B cell (primary cell): ENCODE data around the gene FUCA1. TPM values are rescaled to one million over a fixed set of nuclear protein-coding genes. Genes with fewer than 3 reads are reported as not detected.
A peak's percentile ranks its signal among the peaks of the same experiment; 100 is the strongest.

Experiments
- ATAC-seq: fragments of 200-7000 bp; cut with Tn5 transposase; one replicate; pipeline ENCODE4 v1.10.0; 2021; ENCODE audit warnings: low read depth, mild to moderate bottlenecking, moderate number of reproducible peaks, moderate library complexity
- CTCF ChIA-PET: fragments of 350-600 bp; sonication (Branson Sonifier 250); formaldehyde crosslinking; loops from one replicate; lab custom pipeline; 2021; ENCODE audit warnings: antibody characterized with exemption, inconsistent platforms; lab: Charles Lee
- POLR2A ChIA-PET: fragments of 350-600 bp; sonication (Branson Sonifier 250); formaldehyde crosslinking; loops from one replicate; lab custom pipeline; 2021; ENCODE audit warnings: antibody characterized with exemption; lab: Charles Lee
- DNase-seq: peaks from one replicate; pipeline ENCODE4 v3.0.0; 2013
- H2AFZ ChIP-seq: 2 replicates; pipeline ENCODE4 v1.6.1; 2012; ENCODE audit warnings: mild to moderate bottlenecking, low read depth, low read length; ENCODE audit not compliant: insufficient read depth, poor library complexity, severe bottlenecking
- H3K27ac ChIP-seq, 2 donors: 1 replicate in 1 of 2; 2 replicates in 1 of 2; pipeline ENCODE4 v1.5.1; 2012 to 2013; ENCODE audit warnings: low read length in 2 of 2, mild to moderate bottlenecking in 2 of 2, moderate library complexity in 1 of 2
- H3K27me3 ChIP-seq, 4 experiments: fragments of 200-600 bp in 1 of 4; sonication (generic) in 1 of 4; replicated peaks in 1 of 4; 1 replicate in 2 of 4; 2 replicates in 2 of 4; pipeline versions ENCODE4 v1.6.1 to v1.7.0; 2013 to 2016; ENCODE audit warnings: low read length in 3 of 4, mild to moderate bottlenecking in 2 of 4, mixed read lengths in 1 of 4, moderate library complexity in 1 of 4; ENCODE audit not compliant: insufficient read depth in 4 of 4, control insufficient read depth in 3 of 4; ENCODE audit errors: control extremely low read depth in 1 of 4
- H3K36me3 ChIP-seq, 2 experiments: replicated peaks in 1 of 2; 1 replicate in 1 of 2; 2 replicates in 1 of 2; pipeline versions ENCODE4 v1.6.1 to v1.7.1; 2013; ENCODE audit warnings: low read length in 1 of 2; ENCODE audit not compliant: insufficient read depth in 2 of 2, control insufficient read depth in 1 of 2; ENCODE audit errors: control extremely low read depth in 1 of 2, extremely low read depth in 1 of 2
- H3K4me1 ChIP-seq, 2 donors: fragments of 200-600 bp in 1 of 2; sonication (generic) in 1 of 2; 1 replicate in 1 of 2; 2 replicates in 1 of 2; pipeline versions ENCODE4 v1.5.1 to v1.6.1; 2013 to 2017; ENCODE audit warnings: low read length in 2 of 2; ENCODE audit not compliant: control insufficient read depth in 2 of 2, insufficient read depth in 2 of 2
- H3K4me2 ChIP-seq: replicated peaks from 2 replicates; pipeline ENCODE3; 2012; ENCODE audit warnings: mild to moderate bottlenecking, low read depth, low read length; ENCODE audit not compliant: poor library complexity, severe bottlenecking
- H3K4me3 ChIP-seq, 5 experiments: fragments of 200-600 bp in 1 of 5; sonication (generic) in 1 of 5; 1 replicate in 3 of 5; 2 replicates in 2 of 5; pipeline versions ENCODE4 v1.5.1 to v1.7.0; 2011 to 2016; ENCODE audit warnings: low read length in 4 of 5, mild to moderate bottlenecking in 4 of 5, low read depth in 2 of 5, control low read depth in 1 of 5, moderate library complexity in 1 of 5; ENCODE audit not compliant: insufficient read depth in 1 of 5; ENCODE audit errors: control extremely low read depth in 1 of 5, extremely low read depth in 1 of 5
- H3K79me2 ChIP-seq: fragments of 200-600 bp; sonication (generic); one replicate; pipeline ENCODE4 v1.6.0; 2016; ENCODE audit warnings: low read length; ENCODE audit not compliant: control insufficient read depth, insufficient read depth
- H3K9ac ChIP-seq: fragments of 200-600 bp; sonication (generic); 2 replicates; pipeline ENCODE4 v1.6.1; 2017; ENCODE audit warnings: mild to moderate bottlenecking, low read length, moderate library complexity
- H3K9me3 ChIP-seq, 3 donors: one replicate each; pipeline versions ENCODE4 v1.6.1 to v1.7.1; 2013; ENCODE audit warnings: low read length in 2 of 3; ENCODE audit not compliant: control insufficient read depth in 2 of 3, insufficient read depth in 1 of 3; ENCODE audit errors: control extremely low read depth in 1 of 3
- H4K20me1 ChIP-seq: 2 replicates; pipeline ENCODE4 v1.6.0; 2012; ENCODE audit warnings: mild to moderate bottlenecking, low read length; ENCODE audit not compliant: insufficient read depth, control insufficient read depth, poor library complexity, severe bottlenecking
- H3K27ac Mint-ChIP-seq: one replicate; pipeline ENCODE4 v1.8.0; 2021; ENCODE audit warnings: mixed read lengths
- H3K27me3 Mint-ChIP-seq: one replicate; pipeline ENCODE4 v1.8.0; 2021; ENCODE audit warnings: mixed read lengths
- H3K4me1 Mint-ChIP-seq: one replicate; pipeline ENCODE4 v1.8.0; 2021; ENCODE audit warnings: mixed read lengths
- H3K4me3 Mint-ChIP-seq: one replicate; pipeline ENCODE4 v1.8.0; 2021; ENCODE audit warnings: mixed read lengths
- H3K9me3 Mint-ChIP-seq: one replicate; pipeline ENCODE4 v1.8.0; 2022; ENCODE audit warnings: mixed read lengths; ENCODE audit not compliant: insufficient read depth
- CTCF ChIP-seq: fragments of 200-600 bp; IDR thresholded peaks from one replicate; pipeline ENCODE4 v1.8.0; 2022; ENCODE audit warnings: antibody characterized with exemption, mild to moderate bottlenecking
- EZH2 ChIP-seq: IDR thresholded peaks from 2 replicates; pipeline ENCODE4 v1.6.1; 2012; ENCODE audit warnings: borderline replicate concordance, low read depth, mild to moderate bottlenecking, moderate library complexity, low read length; ENCODE audit not compliant: insufficient read depth, poor library complexity, severe bottlenecking
- WGBS: methylation state at CpG from one replicate; pipeline ENCODE4 v1.1.5; 2013; ENCODE audit warnings: missing lambda C conversion rate; ENCODE audit not compliant: insufficient coverage; 5-methylcytosine and 5-hydroxymethylcytosine counted together
- intact Hi-C: fragments of 100-400 bp; cut with micrococcal nuclease; formaldehyde crosslinking; loops from one replicate; pipeline ENCODE4 v1.10.0; 2022
- polyA plus RNA-seq: library from polyadenylated mRNA; depleted of rRNA; stranded (reverse); fragments of >200 nt; gene quantifications from 2 replicates; pipeline ENCODE4 v1.2.3, GENCODE V29; 2012
- total RNA-seq, 2 donors: library from RNA; stranded (reverse); fragments of 120-200 nt in 1 of 2; gene quantifications; 1 replicate in 1 of 2; 2 replicates in 1 of 2; pipeline versions ENCODE4 v1.2.3 to v1.2.4, GENCODE V29; 2013 to 2022

FUCA1 gene
- total and polyA plus RNA-seq, 2 donors (not counting 1 experiment from before 2014, with no cell fraction given), result 8.0 to 19.3 TPM

- WGBS, result 73% methylated on average over 10 of the region's 10 CpGs
- H3K4me3 ChIP-seq, result peak overlapping the region in 4 of 5 experiments; percentile 26 to 81 (median 66)
- H2AFZ ChIP-seq, result no peak overlapping the region
- peak overlapping the region in 1 of 2 donors; percentile 73 for H3K27ac ChIP-seq
- TF ChIP-seq EZH2, result no peak
- no peak for TF ChIP-seq CTCF
- H3K9me3 Mint-ChIP-seq, result no peaks in the 10 kb centered on the region
- peaks cover 62% of the 10 kb centered on the region for H3K79me2 ChIP-seq
- peaks cover 29% of the 10 kb centered on the region for H4K20me1 ChIP-seq
- intact Hi-C loops, result no loop called here
- H3K9me3 ChIP-seq, result no peaks in the 10 kb centered on the region
- H3K4me2 ChIP-seq, result peak overlapping the region; percentile 93
- peaks cover 47% of the 10 kb centered on the region for H3K4me1 Mint-ChIP-seq
- H3K9ac ChIP-seq, result peak overlapping the region; percentile 87
- ChIA-PET CTCF (interaction anchor here (0.6 to 6.6 kb wide), 11 partner anchors 19 to 95 kb away, joined by 3 to 40 read pairs (median 3); partner anchors contain the start of gene HMGCL), POLR2A (interaction anchor here (0.6 to 1.1 kb wide), 5 partner anchors 36 to 334 kb away, joined by 3 to 9 read pairs (median 4); partner anchors contain the start of gene CNR2)
- peak overlapping the region; percentile 91 for H3K27ac Mint-ChIP-seq
- DNase-seq, result peak; percentile 23
- no peaks in the 10 kb centered on the region for H3K27me3 ChIP-seq
- H3K4me3 Mint-ChIP-seq, result peak overlapping the region; percentile 93
- H3K36me3 ChIP-seq, result peaks cover 0 to 32% of the 10 kb centered on the region in 2 experiments
- H3K4me1 ChIP-seq, result peaks cover 18% of the 10 kb centered on the region in 2 donors
- no peaks in the 10 kb centered on the region for H3K27me3 Mint-ChIP-seq
- ATAC-seq, result no peak
Measured at GRCh38 chr1:23869051-23869450, 961 bp upstream of the FUCA1 start.

- Mint-ChIP-seq H3K4me3 (peak overlapping the region; percentile 93), H3K9me3 (no peaks in the 10 kb centered on the region), H3K27ac (peak overlapping the region; percentile 91), H3K27me3 (no peaks in the 10 kb centered on the region), H3K4me1 (peaks cover 45% of the 10 kb centered on the region)
- WGBS, result 48% methylated on average over 19 of the region's 20 CpGs
- Histone ChIP-seq H3K27ac (peak overlapping the region in 1 of 2 donors; percentile 73), H3K4me1 (peaks cover 18% of the 10 kb centered on the region in 2 donors), H2AFZ (peak overlapping the region; percentile 90), H3K9ac (peak overlapping the region; percentile 87), H3K36me3 (peaks cover 0 to 27% of the 10 kb centered on the region in 2 experiments), H3K9me3 (no peaks in the 10 kb centered on the region), H4K20me1 (peaks cover 24% of the 10 kb centered on the region), H3K4me2 (peak overlapping the region; percentile 93), H3K79me2 (peaks cover 58% of the 10 kb centered on the region), H3K4me3 (peak overlapping the region in 4 of 5 experiments; percentile 26 to 81 (median 66)), H3K27me3 (no peaks in the 10 kb centered on the region)
- intact Hi-C loops, result loop anchor here (1.0 kb wide), 7 partner anchors 10 to 177 kb away; partner anchors contain the start of genes HMGCL and RPL11
- DNase-seq (no peak), ATAC-seq (peak; percentile 0)
- POLR2A ChIA-PET, result interaction anchor here (0.8 to 1.1 kb wide), 3 partner anchors 42 to 48 kb away, joined by 4 to 9 read pairs (median 7); partner anchors contain the start of gene CNR2
- CTCF ChIA-PET, result interaction anchor here (0.6 to 6.6 kb wide), 10 partner anchors 19 to 95 kb away, joined by 3 to 40 read pairs (median 4); partner anchors contain the start of gene HMGCL
- no peak for TF ChIP-seq EZH2
- TF ChIP-seq CTCF, result peak; percentile 64
Measured at GRCh38 chr1:23868557-23869016, 497 bp upstream of the FUCA1 start.
